ENCODE results near the gene KLHL3. TPM values are rescaled to one million over a fixed set of nuclear protein-coding genes. Genes with fewer than 3 reads are reported as not detected.

KLHL3 gene
- total and polyA plus RNA-seq, 2 experiments from 2014 or later, result 4.9 to 10.8 TPM

- H3K27ac ChIP-seq (ENCODE audit: low read depth), result no peak overlapping the region
- H3K36me3 ChIP-seq (ENCODE audit: insufficient read depth), result no peaks in the 10 kb centered on the region
- H3K4me1 Mint-ChIP-seq, result no peaks in the 10 kb centered on the region
- no peaks in the 10 kb centered on the region for H3K9me2 ChIP-seq (ENCODE audit: insufficient read depth)
- H3K4me2 ChIP-seq, result no peak overlapping the region
- TF ChIP-seq, protein P1, sequence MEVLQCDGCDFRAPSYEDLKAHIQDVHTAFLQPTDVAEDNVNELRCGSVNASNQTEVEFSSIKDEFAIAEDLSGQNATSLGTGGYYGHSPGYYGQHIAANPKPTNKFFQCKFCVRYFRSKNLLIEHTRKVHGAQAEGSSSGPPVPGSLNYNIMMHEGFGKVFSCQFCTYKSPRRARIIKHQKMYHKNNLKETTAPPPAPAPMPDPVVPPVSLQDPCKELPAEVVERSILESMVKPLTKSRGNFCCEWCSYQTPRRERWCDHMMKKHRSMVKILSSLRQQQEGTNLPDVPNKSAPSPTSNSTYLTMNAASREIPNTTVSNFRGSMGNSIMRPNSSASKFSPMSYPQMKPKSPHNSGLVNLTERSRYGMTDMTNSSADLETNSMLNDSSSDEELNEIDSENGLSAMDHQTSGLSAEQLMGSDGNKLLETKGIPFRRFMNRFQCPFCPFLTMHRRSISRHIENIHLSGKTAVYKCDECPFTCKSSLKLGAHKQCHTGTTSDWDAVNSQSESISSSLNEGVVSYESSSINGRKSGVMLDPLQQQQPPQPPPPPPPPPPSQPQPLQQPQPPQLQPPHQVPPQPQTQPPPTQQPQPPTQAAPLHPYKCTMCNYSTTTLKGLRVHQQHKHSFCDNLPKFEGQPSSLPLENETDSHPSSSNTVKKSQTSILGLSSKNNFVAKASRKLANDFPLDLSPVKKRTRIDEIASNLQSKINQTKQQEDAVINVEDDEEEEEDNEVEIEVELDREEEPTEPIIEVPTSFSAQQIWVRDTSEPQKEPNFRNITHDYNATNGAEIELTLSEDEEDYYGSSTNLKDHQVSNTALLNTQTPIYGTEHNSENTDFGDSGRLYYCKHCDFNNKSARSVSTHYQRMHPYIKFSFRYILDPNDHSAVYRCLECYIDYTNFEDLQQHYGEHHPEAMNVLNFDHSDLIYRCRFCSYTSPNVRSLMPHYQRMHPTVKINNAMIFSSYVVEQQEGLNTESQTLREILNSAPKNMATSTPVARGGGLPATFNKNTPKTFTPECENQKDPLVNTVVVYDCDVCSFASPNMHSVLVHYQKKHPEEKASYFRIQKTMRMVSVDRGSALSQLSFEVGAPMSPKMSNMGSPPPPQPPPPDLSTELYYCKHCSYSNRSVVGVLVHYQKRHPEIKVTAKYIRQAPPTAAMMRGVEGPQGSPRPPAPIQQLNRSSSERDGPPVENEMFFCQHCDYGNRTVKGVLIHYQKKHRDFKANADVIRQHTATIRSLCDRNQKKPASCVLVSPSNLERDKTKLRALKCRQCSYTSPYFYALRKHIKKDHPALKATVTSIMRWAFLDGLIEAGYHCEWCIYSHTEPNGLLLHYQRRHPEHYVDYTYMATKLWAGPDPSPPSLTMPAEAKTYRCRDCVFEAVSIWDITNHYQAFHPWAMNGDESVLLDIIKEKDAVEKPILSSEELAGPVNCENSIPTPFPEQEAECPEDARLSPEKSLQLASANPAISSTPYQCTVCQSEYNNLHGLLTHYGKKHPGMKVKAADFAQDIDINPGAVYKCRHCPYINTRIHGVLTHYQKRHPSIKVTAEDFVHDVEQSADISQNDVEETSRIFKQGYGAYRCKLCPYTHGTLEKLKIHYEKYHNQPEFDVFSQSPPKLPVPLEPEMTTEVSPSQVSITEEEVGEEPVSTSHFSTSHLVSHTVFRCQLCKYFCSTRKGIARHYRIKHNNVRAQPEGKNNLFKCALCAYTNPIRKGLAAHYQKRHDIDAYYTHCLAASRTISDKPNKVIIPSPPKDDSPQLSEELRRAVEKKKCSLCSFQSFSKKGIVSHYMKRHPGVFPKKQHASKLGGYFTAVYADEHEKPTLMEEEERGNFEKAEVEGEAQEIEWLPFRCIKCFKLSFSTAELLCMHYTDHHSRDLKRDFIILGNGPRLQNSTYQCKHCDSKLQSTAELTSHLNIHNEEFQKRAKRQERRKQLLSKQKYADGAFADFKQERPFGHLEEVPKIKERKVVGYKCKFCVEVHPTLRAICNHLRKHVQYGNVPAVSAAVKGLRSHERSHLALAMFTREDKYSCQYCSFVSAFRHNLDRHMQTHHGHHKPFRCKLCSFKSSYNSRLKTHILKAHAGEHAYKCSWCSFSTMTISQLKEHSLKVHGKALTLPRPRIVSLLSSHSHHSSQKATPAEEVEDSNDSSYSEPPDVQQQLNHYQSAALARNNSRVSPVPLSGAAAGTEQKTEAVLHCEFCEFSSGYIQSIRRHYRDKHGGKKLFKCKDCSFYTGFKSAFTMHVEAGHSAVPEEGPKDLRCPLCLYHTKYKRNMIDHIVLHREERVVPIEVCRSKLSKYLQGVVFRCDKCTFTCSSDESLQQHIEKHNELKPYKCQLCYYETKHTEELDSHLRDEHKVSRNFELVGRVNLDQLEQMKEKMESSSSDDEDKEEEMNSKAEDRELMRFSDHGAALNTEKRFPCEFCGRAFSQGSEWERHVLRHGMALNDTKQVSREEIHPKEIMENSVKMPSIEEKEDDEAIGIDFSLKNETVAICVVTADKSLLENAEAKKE (CRISPR knock-in tag; IDR thresholded peaks at IDR 0.05), result no peak
- TF ChIP-seq POLR2AphosphoS5 (IDR thresholded peaks at IDR 0.05; ENCODE audit: low read depth) (no peak), JUNB (IDR thresholded peaks at IDR 0.05; ENCODE audit: unreplicated experiment) (no peak), EZH2 (IDR thresholded peaks at IDR 0.05; ENCODE audit: low read depth, unreplicated experiment) (no peak), ZNF331 (CRISPR knock-in tag; IDR thresholded peaks at IDR 0.05; ENCODE audit: low read depth) (no peak), CREB1 (CRISPR knock-in tag; IDR thresholded peaks at IDR 0.05; ENCODE audit: low read depth) (no peak), STAT1 (IDR thresholded peaks at IDR 0.05; ENCODE audit: unreplicated experiment) (no peak), ZNF114 (CRISPR knock-in tag; IDR thresholded peaks at IDR 0.05) (no peak), REST (IDR thresholded peaks at IDR 0.05; ENCODE audit: unreplicated experiment) (no peak), EZH2phosphoT487 (IDR thresholded peaks at IDR 0.05; ENCODE audit: unreplicated experiment) (no peak), NANOG (IDR thresholded peaks at IDR 0.05; ENCODE audit: borderline replicate concordance) (no peak), ETS1 (IDR thresholded peaks at IDR 0.05) (no peak)
- TF ChIP-seq, protein P2, sequence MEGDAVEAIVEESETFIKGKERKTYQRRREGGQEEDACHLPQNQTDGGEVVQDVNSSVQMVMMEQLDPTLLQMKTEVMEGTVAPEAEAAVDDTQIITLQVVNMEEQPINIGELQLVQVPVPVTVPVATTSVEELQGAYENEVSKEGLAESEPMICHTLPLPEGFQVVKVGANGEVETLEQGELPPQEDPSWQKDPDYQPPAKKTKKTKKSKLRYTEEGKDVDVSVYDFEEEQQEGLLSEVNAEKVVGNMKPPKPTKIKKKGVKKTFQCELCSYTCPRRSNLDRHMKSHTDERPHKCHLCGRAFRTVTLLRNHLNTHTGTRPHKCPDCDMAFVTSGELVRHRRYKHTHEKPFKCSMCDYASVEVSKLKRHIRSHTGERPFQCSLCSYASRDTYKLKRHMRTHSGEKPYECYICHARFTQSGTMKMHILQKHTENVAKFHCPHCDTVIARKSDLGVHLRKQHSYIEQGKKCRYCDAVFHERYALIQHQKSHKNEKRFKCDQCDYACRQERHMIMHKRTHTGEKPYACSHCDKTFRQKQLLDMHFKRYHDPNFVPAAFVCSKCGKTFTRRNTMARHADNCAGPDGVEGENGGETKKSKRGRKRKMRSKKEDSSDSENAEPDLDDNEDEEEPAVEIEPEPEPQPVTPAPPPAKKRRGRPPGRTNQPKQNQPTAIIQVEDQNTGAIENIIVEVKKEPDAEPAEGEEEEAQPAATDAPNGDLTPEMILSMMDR (conservative IDR thresholded peaks at IDR 0.05; ENCODE audit: low read depth in 2 of 2), result no peak
- peaks cover 28% of the 10 kb centered on the region for H3K9me3 Mint-ChIP-seq
- DNase-seq (ENCODE audit: low spot score) (no peak), ATAC-seq (no peak)
- no peaks in the 10 kb centered on the region for H4K20me1 ChIP-seq (replicated peaks; ENCODE audit: insufficient read depth)
- no peak overlapping the region for H2AFZ ChIP-seq
- H3K36me3 Mint-ChIP-seq (ENCODE audit: low read depth), result no peaks in the 10 kb centered on the region
- no peaks in the 10 kb centered on the region for H3F3A ChIP-seq (replicated peaks; ENCODE audit: low read depth)
- H3K79me2 ChIP-seq (replicated peaks; ENCODE audit: insufficient read depth), result no peaks in the 10 kb centered on the region
- H3K4me3 Mint-ChIP-seq, result no peak overlapping the region
- no peak overlapping the region for H3K4me3 ChIP-seq
- peaks cover 4% of the 10 kb centered on the region for H3K27me3 Mint-ChIP-seq (ENCODE audit: insufficient read depth, low read depth, poor library complexity)
- no peaks in the 10 kb centered on the region for H3K4me1 ChIP-seq (ENCODE audit: insufficient read depth)
- H3K27ac Mint-ChIP-seq, result no peak overlapping the region
- no peaks in the 10 kb centered on the region for H3K27me3 ChIP-seq (ENCODE audit: insufficient read depth)
Observed at GRCh38 chr5:137587919-137588318, 148.0 kb downstream of the KLHL3 start.

All from GM23338 (cell line).